Colonic mucosa (tissue), 4 donors: Measurements from ENCODE around the gene WIPF2. TPM values are rescaled to one million over a fixed set of nuclear protein-coding genes. Genes with fewer than 3 reads are reported as not detected.

Source experiments
- DNase-seq: peaks from one replicate; pipeline ENCODE4 v3.0.0-alpha.2; 2020
- H3K27ac ChIP-seq: fragments of 200-600 bp; one replicate; pipeline ENCODE4 v1.8.0; 2021
- H3K27me3 ChIP-seq: fragments of 200-600 bp; one replicate; pipeline ENCODE4 v1.8.0; 2021
- H3K36me3 ChIP-seq: fragments of 200-600 bp; one replicate; pipeline ENCODE4 v1.8.0; 2021
- H3K4me1 ChIP-seq: fragments of 200-600 bp; one replicate; pipeline ENCODE4 v1.8.0; 2021; ENCODE audit warnings: mild to moderate bottlenecking
- H3K4me3 ChIP-seq: fragments of 200-600 bp; one replicate; pipeline ENCODE4 v1.8.0; 2021
- H3K9ac ChIP-seq, 2 donors: one replicate each; pipeline ENCODE4 v1.7.0; 2013; ENCODE audit warnings: control low read depth in 2 of 2, low read depth in 2 of 2, low read length in 2 of 2
- H3K9me3 ChIP-seq: fragments of 200-600 bp; one replicate; pipeline ENCODE4 v1.8.0; 2021
- intact Hi-C: fragments of 100-400 bp; cut with DNase I; formaldehyde crosslinking; loops from one replicate; pipeline ENCODE4 v1.14.1; 2022
- total RNA-seq, 2 donors: library from RNA; stranded (reverse); fragmentation: NEBNext Ultra II Directional in 1 of 2; extraction: Animal tissue kit (Norgen Biotek cat#: 25700) in 1 of 2; gene quantifications; one replicate each; pipeline ENCODE4 v1.2.1, GENCODE V29; 2021
- TF ChIP-seq, protein P1 (sequence below): fragments of 200-600 bp; IDR thresholded peaks from one replicate; pipeline ENCODE4 v1.8.0; 2022; ENCODE audit warnings: antibody characterized with exemption, mild to moderate bottlenecking
- donor health status: healthy.
- donor health status: DM: no; HTN: no; CAD: no.
- donor health status: DM: no; HTN: no; CAD: no.

The WIPF2 gene
- total RNA-seq, 2 donors from 2014 or later = 34.5 to 42.0 TPM

DNA sequence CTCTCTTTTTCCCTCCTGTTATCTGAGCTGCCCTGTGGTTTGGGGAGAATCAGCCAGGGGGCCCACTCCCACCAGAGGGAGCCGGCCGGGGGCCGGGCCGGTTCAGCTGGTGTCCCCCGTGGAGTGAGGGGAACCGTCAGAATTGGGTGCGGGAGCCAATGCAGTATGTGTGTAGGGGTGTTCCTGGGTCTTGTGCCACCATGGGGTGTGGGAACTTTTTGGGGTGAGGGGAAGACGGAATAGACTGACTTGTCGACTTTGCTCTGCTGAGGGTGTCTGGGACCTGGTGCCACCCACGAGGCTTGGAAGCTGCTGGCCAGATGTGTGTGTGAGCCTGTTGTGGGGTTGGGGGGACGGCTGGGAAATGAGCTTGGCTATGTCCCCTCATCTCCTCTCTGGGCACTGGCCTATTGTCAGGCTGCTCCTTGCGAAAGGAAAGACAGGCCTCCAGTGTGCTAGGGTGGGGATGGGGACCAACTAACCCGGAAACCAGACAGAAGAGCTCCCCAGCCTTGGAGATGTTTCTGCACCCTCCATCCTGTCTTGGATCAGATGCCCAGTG is 99.8 kb downstream of the WIPF2 start:
- Histone ChIP-seq H3K27ac (peak overlapping the region; percentile 81), H3K9ac (peak overlapping the region; percentile 44 to 82), H3K4me1 (peaks cover 23% of the 10 kb centered on the region), H3K36me3 (no peaks in the 10 kb centered on the region), H3K4me3 (peak overlapping the region; percentile 89), H3K9me3 (no peaks in the 10 kb centered on the region), H3K27me3 (no peaks in the 10 kb centered on the region)
- TF ChIP-seq, protein P1, sequence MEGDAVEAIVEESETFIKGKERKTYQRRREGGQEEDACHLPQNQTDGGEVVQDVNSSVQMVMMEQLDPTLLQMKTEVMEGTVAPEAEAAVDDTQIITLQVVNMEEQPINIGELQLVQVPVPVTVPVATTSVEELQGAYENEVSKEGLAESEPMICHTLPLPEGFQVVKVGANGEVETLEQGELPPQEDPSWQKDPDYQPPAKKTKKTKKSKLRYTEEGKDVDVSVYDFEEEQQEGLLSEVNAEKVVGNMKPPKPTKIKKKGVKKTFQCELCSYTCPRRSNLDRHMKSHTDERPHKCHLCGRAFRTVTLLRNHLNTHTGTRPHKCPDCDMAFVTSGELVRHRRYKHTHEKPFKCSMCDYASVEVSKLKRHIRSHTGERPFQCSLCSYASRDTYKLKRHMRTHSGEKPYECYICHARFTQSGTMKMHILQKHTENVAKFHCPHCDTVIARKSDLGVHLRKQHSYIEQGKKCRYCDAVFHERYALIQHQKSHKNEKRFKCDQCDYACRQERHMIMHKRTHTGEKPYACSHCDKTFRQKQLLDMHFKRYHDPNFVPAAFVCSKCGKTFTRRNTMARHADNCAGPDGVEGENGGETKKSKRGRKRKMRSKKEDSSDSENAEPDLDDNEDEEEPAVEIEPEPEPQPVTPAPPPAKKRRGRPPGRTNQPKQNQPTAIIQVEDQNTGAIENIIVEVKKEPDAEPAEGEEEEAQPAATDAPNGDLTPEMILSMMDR = no peak
- intact Hi-C loops = no loop called here
- DNase-seq = peak; percentile 39

DNA sequence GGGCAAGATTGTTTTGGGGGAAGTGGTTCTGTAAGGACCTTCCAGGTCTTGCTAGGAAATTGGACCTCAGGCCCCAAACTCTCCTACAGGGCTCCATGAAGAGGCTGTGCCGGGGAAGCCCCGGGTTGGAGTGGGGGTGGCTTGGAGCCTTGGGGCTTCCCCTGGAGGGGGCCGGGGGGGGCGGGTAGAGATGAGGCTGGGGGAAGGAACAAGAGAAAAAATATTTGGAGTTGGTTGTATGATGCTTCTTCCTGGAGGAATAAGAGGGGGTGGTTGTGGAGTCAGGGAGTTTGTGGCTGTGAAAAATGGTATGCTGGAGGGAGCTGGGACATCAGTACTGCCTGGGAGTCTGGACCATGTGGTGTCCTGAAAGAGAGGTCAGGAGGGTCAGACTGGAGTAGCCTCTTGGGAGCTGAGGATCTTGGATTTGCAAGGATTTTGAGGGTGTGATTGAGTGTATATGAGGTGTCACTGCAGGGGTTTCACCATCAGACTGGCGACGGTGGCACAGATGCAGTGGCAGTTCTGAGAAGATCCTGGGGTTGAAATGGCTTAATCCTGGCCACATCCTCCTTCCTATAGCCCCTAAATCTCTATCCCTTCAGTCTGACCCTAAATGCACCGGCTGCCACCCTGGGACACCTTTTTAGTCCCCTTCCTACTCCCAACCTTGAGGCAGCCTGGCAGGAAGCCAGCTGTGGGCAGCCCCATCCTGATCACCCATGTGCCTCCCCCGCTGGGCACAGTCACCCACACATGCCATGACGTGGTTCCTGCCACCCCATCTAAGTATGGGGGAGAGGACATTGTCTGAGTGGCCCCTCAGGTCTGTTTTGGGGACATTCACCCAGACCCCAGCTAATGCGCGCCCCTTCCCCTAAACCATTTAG is 100.8 kb downstream of the WIPF2 start:
- Histone ChIP-seq H3K9ac (peak overlapping the region; percentile 74 to 81), H3K4me3 (peak overlapping the region; percentile 1), H3K36me3 (no peaks in the 10 kb centered on the region), H3K27ac (peak overlapping the region; percentile 84), H3K9me3 (no peaks in the 10 kb centered on the region), H3K27me3 (no peaks in the 10 kb centered on the region), H3K4me1 (peaks cover 18% of the 10 kb centered on the region)
- intact Hi-C loops = no loop called here
- peak; percentile 66 for DNase-seq
- TF ChIP-seq, protein P1 = no peak

DNA sequence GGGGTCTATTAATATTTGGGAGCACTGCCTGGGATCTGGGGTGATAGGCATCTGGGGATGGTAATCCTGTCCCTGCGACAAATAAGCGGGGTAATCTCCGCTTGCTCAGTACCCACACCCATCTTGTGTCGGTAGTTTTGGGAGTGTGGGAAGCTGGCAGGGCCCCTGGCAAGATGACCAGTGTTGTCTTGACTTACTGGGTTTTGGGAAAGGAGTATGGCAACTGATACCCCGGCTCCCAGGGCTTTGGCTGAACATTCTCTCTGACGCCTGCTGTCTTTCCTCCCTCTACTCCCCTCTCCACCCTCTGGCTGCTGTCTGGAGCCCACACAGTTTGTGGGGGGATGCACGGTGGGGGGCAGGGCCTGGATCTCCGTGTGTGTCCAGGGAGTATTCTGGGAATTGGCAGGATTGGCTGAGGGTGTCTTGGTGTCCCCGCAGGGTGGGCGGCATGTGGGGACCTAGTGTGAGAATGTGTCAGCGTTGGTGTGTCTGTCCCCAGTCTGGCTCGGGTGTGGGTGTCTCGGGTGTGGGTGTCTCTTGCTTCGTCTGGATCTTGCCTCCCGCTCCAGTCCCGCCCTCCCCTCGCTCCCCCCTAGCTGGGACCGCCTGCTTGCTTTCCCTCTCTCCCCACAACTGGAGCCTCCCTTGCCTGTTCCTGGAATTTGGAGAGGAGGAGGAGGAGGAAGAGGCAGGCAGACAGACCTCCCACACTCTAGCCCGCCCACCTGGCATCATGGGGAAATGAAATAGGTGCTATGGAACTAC is 101.8 kb downstream of the WIPF2 start:
- intact Hi-C loops = no loop called here

DNA sequence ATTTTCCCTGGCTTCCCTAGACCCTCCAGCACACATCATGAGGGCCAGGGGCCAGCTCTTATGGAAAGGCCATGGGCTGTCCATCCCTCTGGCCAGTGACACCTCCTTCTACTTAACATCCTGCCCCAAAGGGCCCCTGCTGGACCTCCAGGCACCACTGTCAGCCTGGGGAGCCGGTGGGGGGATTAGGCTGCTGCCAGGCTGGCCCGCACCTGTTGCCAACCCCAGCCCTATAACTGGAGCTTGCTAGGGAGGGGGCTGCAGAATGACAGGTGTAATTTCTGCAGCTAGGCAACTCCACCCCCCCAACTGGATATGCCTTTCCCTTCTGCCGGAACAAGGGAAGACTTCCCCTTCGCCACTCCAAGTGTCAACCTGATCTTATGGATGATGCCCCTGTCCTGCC is 102.4 kb downstream of the WIPF2 start:
- TF ChIP-seq, protein P1 = no peak
- Histone ChIP-seq H3K9ac (peak overlapping the region; percentile 74 to 81), H3K27ac (peak overlapping the region; percentile 84), H3K4me1 (peaks cover 20% of the 10 kb centered on the region), H3K27me3 (no peaks in the 10 kb centered on the region), H3K36me3 (no peaks in the 10 kb centered on the region), H3K9me3 (no peaks in the 10 kb centered on the region), H3K4me3 (peak overlapping the region; percentile 24)
- intact Hi-C loops = no loop called here
- DNase-seq = peak; percentile 22

More for the DNA sequence above, 101.8 kb downstream of the WIPF2 start:
- Histone ChIP-seq H3K27me3 (no peaks in the 10 kb centered on the region), H3K4me1 (peaks cover 15% of the 10 kb centered on the region), H3K9me3 (no peaks in the 10 kb centered on the region), H3K27ac (peak overlapping the region; percentile 84), H3K9ac (peak overlapping the region; percentile 74 to 81), H3K36me3 (no peaks in the 10 kb centered on the region), H3K4me3 (peak overlapping the region; percentile 24)
- TF ChIP-seq, protein P1 = no peak
- peak; percentile 57 for DNase-seq

DNA sequence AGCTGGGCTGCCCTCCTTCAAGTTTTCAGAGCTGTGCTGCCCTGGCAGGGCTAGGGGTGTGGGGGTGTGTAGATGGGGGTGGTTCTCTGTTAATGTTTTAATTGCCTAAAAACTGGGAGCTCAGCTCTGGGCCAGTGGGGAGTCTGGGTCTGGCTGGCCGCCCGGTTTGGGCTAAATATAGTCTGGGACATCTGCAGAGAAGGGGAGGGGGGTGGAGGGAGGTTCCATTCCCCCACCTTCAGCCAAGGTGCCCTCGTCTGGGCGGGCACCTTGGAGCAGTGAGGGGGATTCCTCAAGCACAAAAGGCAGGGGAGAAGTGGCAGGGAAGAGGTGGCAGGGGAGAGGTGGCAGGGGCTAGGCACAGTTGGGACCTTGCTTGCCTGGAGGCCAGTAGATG is 102.9 kb downstream of the WIPF2 start:
- DNase-seq = peak; percentile 38
- H3K4me1 ChIP-seq = peaks cover 21% of the 10 kb centered on the region
- peak overlapping the region; percentile 84 for H3K27ac ChIP-seq
- H3K9me3 ChIP-seq = no peaks in the 10 kb centered on the region
- intact Hi-C loops = no loop called here
- no peaks in the 10 kb centered on the region for H3K36me3 ChIP-seq
- H3K9ac ChIP-seq = peak overlapping the region; percentile 74 to 81
- H3K27me3 ChIP-seq = no peaks in the 10 kb centered on the region
- TF ChIP-seq, protein P1 = no peak
- peak overlapping the region; percentile 24 for H3K4me3 ChIP-seq
